Glutamatergic neuron (in vitro differentiated cells): ENCODE data around the gene BAIAP2. TPM values are rescaled to one million over a fixed set of nuclear protein-coding genes. Genes with fewer than 3 reads are reported as not detected.

Source experiments
- DNase-seq: peaks from one replicate; pipeline ENCODE4 v3.0.0; 2022
- H3K27ac Mint-ChIP-seq: one replicate; pipeline ENCODE4 v1.8.0; 2020; ENCODE audit warnings: mild to moderate bottlenecking, mixed read lengths, inconsistent platforms; ENCODE audit not compliant: unreplicated experiment
- H3K27me3 Mint-ChIP-seq: one replicate; pipeline ENCODE4 v1.8.0; 2020; ENCODE audit warnings: mild to moderate bottlenecking, moderate library complexity, mixed read lengths, inconsistent platforms; ENCODE audit not compliant: unreplicated experiment
- H3K36me3 Mint-ChIP-seq: one replicate; pipeline ENCODE4 v1.8.0; 2020; ENCODE audit warnings: mild to moderate bottlenecking, mixed read lengths, inconsistent platforms; ENCODE audit not compliant: unreplicated experiment
- H3K4me1 Mint-ChIP-seq: one replicate; pipeline ENCODE4 v1.8.0; 2020; ENCODE audit warnings: mild to moderate bottlenecking, low read depth, mixed read lengths, inconsistent platforms; ENCODE audit not compliant: unreplicated experiment
- H3K4me3 Mint-ChIP-seq: one replicate; pipeline ENCODE4 v1.8.0; 2020; ENCODE audit warnings: mild to moderate bottlenecking, mixed read lengths, inconsistent platforms; ENCODE audit not compliant: unreplicated experiment
- H3K9me3 Mint-ChIP-seq: one replicate; pipeline ENCODE4 v1.8.0; 2020; ENCODE audit warnings: mild to moderate bottlenecking, moderate library complexity, mixed read lengths, inconsistent platforms; ENCODE audit not compliant: unreplicated experiment
- total RNA-seq: library from RNA; stranded (reverse); fragmentation: NEBNext Ultra II Directional; extraction: Animal tissue kit (Norgen Biotek cat#: 25700); gene quantifications from one replicate; pipeline ENCODE4 v1.2.1, GENCODE V29; 2021; ENCODE audit not compliant: unreplicated experiment
- TF ChIP-seq, protein P1 (sequence below): fragments of 200-600 bp; sonication (generic); IDR thresholded peaks from one replicate; pipeline ENCODE4 v1.5.0; 2021; ENCODE audit not compliant: partially characterized antibody, unreplicated experiment

Gene BAIAP2
- total RNA-seq, 1 donor from 2014 or later: 252 TPM

- H3K36me3 Mint-ChIP-seq: no peaks in the 10 kb centered on the region
- TF ChIP-seq, protein P1, sequence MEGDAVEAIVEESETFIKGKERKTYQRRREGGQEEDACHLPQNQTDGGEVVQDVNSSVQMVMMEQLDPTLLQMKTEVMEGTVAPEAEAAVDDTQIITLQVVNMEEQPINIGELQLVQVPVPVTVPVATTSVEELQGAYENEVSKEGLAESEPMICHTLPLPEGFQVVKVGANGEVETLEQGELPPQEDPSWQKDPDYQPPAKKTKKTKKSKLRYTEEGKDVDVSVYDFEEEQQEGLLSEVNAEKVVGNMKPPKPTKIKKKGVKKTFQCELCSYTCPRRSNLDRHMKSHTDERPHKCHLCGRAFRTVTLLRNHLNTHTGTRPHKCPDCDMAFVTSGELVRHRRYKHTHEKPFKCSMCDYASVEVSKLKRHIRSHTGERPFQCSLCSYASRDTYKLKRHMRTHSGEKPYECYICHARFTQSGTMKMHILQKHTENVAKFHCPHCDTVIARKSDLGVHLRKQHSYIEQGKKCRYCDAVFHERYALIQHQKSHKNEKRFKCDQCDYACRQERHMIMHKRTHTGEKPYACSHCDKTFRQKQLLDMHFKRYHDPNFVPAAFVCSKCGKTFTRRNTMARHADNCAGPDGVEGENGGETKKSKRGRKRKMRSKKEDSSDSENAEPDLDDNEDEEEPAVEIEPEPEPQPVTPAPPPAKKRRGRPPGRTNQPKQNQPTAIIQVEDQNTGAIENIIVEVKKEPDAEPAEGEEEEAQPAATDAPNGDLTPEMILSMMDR: no peak
- H3K27ac Mint-ChIP-seq: peak overlapping the region; percentile 86
- peaks cover 20% of the 10 kb centered on the region for H3K9me3 Mint-ChIP-seq
- H3K4me3 Mint-ChIP-seq: peak overlapping the region; percentile 90
- peaks cover 41% of the 10 kb centered on the region for H3K4me1 Mint-ChIP-seq
- peaks cover 23% of the 10 kb centered on the region for H3K27me3 Mint-ChIP-seq
- no peak for DNase-seq
Measured at GRCh38 chr17:81034168-81034777, 678 bp upstream of the BAIAP2 start.

DNA sequence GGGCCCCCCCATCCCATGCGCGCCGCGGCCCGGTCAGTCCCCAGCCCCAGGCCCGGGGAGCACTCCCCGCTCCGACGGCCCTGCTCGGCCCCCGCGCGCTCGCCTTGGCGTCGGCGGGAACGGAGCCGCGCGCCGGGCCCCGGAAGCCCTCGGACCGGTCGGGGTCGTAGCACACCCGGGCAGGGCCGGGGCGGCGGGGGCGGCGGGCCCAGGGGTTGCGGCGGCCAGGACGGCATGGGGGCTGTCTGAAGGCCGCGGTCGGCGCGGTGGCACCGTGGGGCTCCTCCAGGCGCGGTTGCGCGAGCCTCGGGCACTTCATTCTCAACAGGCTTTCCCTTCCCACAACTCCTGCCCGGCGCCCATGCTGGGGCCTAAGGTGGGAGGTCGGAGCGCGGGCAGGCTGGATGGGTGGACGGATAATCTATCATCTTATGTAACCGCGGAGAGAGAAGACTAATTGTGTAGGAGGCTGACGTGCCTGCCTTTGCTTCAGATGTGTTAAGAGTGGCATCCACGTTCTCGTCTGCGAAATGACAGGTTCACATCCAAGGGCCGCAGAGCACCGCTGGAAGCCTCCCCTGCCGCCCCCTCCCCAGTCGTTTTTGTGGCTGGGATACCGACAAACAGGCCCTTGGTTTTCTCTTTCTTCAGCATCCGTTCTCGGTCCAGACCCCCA is 708 bp downstream of the BAIAP2 start:
- no peaks in the 10 kb centered on the region for H3K36me3 Mint-ChIP-seq
- peak overlapping the region; percentile 88 for H3K27ac Mint-ChIP-seq
- H3K9me3 Mint-ChIP-seq: peaks cover 21% of the 10 kb centered on the region
- no peak for DNase-seq
- TF ChIP-seq, protein P1: no peak
- peaks cover 23% of the 10 kb centered on the region for H3K27me3 Mint-ChIP-seq
- H3K4me3 Mint-ChIP-seq: peak overlapping the region; percentile 93
- peaks cover 44% of the 10 kb centered on the region for H3K4me1 Mint-ChIP-seq

GRCh38 chr17:81036197-81036941 is 1.4 kb downstream of the BAIAP2 start:
- H3K27me3 Mint-ChIP-seq: peaks cover 23% of the 10 kb centered on the region
- peaks cover 23% of the 10 kb centered on the region for H3K9me3 Mint-ChIP-seq
- TF ChIP-seq, protein P1: no peak
- DNase-seq: no peak
- H3K36me3 Mint-ChIP-seq: no peaks in the 10 kb centered on the region
- H3K4me1 Mint-ChIP-seq: peaks cover 41% of the 10 kb centered on the region
- peak overlapping the region; percentile 88 for H3K27ac Mint-ChIP-seq
- peak overlapping the region; percentile 93 for H3K4me3 Mint-ChIP-seq

- Mint-ChIP-seq H3K36me3 (no peaks in the 10 kb centered on the region), H3K27me3 (peaks cover 22% of the 10 kb centered on the region), H3K4me1 (peaks cover 37% of the 10 kb centered on the region), H3K9me3 (peaks cover 23% of the 10 kb centered on the region), H3K4me3 (peak overlapping the region; percentile 93), H3K27ac (peak overlapping the region; percentile 88)
- TF ChIP-seq, protein P1: no peak
- DNase-seq: no peak
Measured at GRCh38 chr17:81037026-81037797, 2.3 kb downstream of the BAIAP2 start.
